HG03139 (cell line): ENCODE results near the gene SCGN.

Source experiments
- ATAC-seq: cut with Tn5 transposase; IDR thresholded peaks from one replicate; pipeline ENCODE4 v1.9.1; 2021; ENCODE audit not compliant: unreplicated experiment

SCGN gene, protein sequence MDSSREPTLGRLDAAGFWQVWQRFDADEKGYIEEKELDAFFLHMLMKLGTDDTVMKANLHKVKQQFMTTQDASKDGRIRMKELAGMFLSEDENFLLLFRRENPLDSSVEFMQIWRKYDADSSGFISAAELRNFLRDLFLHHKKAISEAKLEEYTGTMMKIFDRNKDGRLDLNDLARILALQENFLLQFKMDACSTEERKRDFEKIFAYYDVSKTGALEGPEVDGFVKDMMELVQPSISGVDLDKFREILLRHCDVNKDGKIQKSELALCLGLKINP

DNA sequence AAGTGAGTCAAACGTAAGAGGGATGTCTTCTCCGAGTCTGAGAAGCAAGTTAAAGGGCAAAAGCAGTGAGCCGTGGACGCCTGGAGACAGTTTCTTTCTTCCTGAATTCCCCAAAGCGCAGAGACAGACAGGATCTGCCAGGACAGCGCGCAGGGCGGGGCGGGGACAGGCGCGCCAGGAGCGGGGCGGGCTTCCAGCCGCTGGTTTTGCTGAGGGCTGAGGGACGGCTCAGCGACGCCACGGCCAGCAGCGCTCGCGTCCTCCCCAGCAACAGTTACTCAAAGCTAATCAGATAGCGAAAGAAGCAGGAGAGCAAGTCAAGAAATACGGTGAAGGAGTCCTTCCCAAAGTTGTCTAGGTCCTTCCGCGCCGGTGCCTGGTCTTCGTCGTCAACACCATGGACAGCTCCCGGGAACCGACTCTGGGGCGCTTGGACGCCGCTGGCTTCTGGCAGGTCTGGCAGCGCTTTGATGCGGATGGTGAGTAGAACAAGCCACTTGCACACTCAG lies at the start of gene SCGN:
SCGN (plus strand) TSS at position 209 of the 509 bp plus-strand sequence; CDS start at position 398, 189 bp downstream.
- ATAC-seq, result no peak

DNA sequence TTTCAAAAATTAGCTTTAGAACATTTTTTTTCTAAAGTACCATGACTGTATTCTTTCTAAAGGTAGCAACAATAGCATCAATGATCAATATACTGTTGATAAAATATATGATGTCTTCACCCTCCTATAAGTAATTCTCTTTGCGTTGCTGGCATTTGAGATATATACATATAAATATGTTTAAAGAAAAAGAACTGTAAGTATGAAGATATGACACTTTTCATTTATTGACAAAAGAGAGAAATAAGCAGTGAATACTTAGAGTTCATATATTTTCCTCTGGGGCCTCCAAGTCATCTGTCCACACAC lies 49.4 kb upstream of the SCGN start:
- ATAC-seq, result no peak

DNA sequence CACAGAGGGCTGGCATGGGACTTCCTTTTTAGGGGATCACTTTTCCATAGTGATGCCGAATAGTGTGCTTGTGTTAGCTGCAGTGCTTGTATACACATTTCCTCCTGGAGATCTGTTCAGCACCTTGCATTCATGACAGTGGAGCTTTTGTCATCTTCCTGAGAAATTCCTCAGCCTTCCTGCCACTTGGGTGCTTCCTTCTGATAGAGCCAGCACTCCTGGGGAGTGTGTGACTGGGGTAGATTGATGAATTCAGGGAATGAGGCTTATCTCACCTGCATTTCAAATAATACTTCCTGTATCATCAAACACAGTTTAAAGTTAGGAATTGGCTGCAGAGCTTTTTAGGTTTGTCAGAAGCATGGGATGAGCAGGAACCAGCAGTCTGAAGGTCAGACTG lies 48.8 kb upstream of the SCGN start:
- no peak for ATAC-seq

DNA sequence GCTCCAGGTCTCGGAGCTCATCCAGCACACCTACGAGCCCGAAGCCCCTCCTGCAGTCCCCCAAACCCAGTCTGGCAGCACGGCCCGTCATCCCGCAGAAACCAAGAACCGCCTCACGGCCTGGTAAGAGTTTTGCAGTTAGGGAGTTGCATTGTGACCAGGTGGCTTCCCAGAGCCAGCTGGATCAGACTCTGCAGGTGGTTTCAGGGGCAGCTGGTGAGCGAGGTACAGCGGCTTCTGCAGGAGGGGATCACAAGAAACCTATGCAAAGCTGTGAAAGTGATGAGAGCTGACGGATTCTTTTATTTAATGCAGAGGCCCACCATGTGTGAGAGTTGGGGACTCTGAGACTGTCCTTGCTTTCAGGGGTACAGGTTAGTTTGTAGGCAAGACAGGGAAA lies 45.9 kb upstream of the SCGN start:
- ATAC-seq, result no peak

DNA sequence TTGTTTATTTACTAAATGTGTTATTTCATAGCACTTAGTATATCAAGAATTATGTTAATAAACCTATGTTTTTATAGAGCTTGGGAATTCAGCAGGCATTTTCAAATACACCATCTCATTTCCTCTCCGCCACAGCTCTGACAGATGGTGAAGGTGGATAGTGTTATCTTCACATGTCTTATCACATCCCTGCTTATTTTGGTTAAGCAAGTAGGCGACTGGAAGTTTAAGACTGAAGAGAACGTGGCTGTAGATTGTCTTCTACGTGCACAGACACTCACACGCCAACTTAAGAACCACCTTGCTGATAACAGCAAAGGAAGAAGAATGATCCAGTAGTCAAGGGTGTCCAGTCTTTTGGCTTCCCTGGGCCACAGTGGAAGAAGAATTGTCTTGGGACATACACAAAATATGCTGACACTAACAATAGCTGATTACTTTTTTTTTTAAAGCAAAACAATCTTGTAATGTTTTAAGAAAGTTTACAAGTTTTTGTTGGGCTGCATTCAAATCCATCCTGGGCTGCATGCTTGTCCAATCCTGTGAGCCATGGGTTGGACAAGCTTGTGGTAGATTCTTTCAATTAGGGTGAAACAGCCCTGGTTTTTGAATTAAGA lies 43.3 kb upstream of the SCGN start:
- no peak for ATAC-seq

DNA sequence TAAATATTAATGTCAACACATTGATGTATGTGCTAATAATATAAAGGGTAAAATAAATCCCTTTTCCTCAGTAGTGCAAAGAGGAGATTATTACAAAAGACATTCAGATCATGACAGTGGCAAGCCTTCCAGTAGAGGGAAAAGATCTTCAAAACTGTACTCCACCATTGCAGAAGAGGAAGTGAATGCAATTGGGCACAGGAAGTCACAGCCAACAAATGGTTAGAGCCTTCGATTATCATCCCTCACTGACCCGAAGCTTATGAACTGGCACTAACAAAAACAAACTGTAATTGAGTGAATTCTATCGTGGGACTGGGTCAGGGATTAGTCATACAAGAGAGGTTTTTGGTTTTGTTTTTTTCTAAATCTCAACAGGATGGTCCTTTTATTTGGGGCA lies 39.3 kb upstream of the SCGN start:
- ATAC-seq, result no peak

DNA sequence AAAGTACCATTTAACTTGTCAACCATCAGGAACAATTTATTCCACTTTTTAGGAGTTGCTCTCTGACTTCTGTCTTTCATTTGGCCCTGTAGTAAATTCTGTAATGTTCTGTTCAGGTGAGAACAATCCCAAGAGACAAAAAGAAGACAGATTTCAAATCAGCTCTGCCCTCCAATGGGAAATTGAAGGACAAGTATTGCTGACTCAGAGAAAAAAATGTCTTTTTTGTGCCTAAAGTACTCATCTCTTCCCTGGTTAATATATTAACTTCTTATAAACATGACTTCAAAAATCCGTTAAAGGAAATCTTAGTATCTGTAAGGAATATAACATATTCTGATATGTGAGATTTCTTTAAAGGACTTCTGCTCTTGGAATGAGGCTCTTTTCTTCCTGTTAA lies 38.6 kb upstream of the SCGN start:
- no peak for ATAC-seq

DNA sequence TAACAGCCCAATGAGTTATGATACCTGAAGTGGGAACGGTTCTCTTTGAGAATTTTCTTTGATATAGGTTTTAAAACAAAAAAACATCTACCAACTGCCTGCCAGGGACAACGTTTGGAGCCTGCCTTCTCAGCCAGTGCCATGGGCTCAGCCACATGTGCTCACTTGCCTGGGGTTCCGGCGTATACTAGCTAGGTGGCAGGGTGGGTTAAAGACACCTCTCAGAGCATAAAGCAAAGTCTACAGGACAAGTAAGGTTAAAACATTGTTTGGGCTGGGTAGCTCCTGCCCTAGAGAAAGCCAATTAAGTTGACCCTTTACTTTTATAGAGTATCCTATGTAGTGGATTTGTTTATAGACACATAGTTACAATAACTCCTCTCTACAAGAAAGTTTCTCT lies 38.0 kb upstream of the SCGN start:
- ATAC-seq, result no peak

DNA sequence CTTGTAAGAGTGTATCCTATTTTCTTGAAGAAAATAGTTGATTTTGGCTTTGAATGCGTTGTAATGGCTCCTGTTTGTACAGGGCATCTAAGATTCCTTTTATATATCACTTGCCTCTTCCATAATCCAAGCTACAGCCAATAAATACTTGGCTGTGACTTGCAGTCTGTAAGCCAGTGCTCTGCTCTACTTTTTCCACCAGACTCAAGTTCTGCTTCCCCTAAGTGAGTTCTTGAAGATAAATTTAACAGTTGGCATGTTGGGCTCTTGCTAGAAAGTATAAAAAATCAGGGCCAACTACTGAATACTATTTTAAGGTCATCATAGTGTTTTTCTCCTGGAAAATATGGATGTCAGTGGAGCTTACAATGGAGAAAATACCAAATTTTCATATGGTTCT lies 36.5 kb upstream of the SCGN start:
- no peak for ATAC-seq

DNA sequence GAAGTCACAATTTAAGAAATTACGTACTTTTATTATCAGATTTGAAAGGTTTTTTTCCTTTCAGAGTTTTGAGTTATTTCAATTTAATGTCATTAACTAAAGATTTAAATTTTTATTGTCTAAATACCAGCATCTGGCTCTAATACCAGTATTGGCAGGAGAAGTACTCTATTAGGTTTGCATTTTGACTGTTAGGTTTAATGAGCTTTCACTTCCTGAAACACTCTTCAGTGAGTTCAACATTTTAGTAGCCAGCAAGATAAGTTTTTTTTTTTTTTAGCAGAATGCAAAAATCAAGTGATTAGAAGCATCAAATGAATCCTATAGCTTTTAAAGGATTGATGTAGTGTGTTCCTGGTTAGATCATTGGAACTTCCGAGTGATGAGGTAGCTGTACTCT lies 34.0 kb upstream of the SCGN start:
- no peak for ATAC-seq

DNA sequence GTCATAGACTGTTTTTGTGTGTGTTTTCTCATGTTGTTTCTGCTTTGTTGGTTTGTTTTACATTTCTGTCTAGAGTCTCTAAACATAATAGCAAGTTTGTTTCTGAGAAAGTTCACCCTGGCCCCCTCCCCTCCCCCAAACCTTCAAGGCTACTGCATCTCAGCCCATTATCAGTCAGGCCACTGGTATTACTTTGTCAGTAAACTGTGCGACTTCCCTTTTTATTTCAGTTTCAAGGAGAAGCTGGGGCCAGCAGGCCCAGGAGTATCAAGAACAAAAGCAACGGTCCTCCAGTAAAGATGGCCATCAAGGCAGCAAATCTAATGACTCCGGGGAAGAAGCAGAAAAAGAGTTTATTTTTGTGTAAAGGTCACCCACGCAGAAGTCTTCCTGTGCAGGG lies 32.8 kb upstream of the SCGN start:
- ATAC-seq, result no peak

DNA sequence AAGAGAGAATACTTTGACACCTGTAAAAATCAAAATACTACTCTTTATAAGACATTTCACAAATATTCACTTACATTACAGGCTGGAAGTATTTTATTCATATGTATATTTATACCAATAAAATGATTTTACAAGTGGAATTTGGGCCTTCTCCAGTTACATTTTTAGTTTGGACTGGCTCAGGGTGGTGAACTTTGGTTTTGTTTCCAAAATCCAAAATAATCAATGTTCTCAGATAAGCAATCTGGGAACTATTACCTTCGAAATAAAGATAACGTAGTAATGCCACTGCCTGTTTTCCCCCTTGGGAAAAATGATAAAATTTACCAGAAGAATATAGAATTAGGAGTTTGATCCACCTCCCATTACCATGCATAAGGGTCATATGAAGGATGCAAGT lies 31.6 kb upstream of the SCGN start:
- ATAC-seq, result no peak

DNA sequence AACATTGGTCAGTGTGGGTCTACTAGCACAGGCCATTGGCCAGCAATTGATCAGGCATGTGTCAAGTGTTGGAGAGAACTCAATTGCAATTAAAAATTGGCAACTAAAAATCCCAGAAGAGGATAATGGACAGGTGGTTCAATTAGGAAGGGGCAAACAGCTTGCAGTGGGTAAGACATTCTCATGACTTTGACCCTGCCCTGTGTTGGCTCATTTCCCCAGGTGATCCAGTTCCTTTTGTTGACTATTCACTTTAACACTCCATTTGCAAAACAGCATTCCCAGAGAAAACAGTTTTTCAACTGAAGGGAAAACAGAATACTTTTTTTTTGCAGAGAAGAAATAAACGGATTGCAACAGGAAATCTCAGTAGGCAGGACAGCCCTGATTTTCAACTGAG lies 28.9 kb upstream of the SCGN start:
- no peak for ATAC-seq

DNA sequence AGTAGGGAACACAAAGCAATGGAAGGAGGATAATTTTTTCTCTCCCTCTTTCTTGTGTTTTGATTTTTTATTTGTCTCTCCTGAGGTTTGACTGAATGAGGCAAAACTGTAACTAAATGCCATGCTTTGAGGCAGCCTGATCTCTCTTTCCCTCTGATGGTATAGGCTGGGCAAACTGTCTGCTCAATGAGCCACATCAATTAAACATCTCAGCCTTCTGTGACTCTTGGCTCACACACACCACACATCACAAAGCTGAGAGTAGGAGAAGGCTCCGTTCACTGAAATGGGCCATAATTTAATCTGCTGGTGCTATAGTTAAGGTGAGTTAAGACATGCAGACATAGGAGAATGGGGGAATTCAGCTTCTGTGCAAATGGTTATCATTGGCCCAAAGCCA lies 28.1 kb upstream of the SCGN start:
- ATAC-seq, result no peak

DNA sequence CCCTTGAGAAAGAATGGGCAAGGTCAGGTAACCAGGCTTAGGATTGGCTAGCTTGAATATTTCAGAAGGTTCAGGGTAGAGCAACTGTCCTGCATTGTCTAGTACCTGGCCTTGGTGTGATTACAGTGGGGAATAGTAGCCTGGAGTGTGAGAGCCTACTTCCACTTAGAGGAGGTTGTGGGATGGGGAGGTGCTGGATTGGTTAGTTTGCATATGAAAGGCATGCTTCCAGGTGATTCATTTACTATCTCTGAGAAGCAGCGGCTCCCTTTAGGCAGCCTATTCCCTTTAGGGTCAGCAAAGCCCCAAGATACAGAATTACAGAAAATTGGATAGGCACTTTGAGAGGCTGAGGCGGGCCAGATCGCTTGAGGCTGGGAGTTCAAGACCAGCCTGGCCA lies 25.0 kb upstream of the SCGN start:
- no peak for ATAC-seq

DNA sequence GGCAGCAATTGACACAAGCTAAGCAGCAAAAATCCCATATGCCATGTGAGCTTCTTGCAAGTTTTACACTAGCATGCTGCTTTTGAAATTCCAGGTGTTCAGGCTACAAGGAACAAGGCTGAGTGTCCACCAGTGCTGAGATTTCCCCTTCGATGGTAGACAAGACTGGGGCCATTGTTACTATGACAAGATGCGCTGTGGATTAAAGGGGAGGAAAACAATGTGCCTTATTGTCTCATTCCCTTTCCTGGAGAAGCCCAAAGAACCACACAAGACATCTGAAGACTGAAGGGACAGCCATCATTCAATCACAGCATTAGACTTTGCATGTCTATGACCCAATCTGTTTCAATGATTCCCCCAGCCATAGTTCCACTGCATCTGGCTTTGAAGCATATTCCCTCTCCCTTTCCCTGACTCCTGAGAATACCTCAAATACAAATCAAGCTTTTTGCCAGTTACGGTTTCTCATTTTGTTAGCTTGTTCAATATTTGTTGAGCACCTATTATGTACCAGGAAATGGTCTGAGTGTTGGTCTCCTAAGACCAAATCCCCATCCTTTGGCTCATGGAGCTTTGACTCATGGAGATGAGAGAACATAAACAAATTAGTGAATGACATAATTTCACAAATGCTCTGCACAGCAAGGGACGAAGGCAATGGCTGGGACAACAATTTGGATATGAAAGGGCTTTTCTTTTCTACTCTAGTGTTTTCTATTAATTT lies 23.4 kb upstream of the SCGN start:
- no peak for ATAC-seq

DNA sequence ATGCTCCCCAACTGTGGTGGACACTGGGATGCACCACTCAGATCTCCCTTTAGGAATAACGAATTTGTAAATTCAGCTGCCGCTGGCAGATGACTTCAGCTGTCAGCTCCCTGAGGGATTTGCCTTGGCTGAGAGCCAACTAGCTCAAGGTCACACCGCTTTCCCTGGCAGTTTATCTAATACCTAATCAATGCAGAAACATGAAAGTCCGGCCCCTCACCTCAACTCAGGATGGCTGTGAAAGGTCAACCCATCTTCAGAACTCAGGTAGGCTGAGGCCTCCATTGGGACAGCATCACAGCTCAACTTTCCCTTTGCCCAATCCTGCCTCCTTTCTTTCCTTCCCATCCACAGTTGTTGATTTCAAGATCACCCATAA lies 22.8 kb upstream of the SCGN start:
- ATAC-seq, result no peak

DNA sequence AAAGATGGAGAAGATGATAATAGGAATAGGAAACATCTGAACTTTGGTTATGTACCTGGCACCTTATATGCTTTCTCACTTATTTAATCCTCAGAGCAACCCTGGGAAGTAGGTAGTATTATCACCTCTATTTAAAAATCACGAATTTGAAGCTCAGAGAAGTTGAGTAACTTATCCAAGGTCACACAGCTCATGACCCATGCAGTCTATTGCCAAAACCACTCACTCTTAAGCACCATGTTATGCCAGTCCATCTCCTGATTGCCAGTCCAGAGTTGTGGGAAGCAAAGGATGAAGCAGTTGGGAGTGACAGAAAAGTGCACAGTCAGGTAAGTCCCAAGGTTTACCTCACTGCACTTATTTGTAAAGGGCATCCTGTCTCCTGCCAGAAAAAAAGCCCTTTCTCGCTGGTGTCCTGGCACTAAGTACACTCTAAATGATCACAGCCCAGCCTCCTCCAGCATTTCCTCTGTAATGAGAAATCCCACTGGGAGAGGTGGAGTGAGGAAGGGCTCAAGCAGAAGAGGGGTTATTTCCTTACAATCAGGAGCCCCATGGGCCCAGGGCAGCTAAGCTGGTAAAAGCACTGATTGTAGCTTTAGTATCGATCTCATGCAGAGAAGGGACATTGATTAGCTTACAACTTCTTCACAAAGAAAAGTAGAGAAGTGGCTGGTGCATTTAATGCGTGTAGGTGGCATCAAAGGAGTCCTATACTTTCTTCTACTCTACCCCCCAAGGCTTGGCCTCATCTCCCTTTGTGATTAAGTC lies 21.3 kb upstream of the SCGN start:
- no peak for ATAC-seq

DNA sequence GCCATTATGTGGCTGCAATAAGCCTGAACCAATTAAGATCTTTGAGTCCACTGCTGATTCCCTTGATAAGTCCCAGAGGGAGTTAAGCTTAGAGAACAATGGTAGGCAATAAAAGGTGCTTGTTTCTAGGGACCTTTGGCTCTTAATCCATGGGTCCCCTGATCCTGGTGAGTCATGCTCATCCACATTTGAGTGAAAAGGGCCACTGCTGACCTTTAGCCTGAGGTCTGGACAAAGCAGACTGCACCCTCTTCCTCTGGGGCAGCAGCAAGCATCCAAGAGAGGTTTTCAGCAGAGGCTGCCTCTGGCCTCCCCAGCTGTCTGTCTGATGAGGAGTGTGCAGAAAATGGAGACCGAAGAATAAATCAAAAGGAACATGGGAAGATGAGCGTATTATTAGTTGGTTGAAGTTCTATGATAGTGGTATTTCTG lies 16.1 kb upstream of the SCGN start:
- ATAC-seq, result no peak

DNA sequence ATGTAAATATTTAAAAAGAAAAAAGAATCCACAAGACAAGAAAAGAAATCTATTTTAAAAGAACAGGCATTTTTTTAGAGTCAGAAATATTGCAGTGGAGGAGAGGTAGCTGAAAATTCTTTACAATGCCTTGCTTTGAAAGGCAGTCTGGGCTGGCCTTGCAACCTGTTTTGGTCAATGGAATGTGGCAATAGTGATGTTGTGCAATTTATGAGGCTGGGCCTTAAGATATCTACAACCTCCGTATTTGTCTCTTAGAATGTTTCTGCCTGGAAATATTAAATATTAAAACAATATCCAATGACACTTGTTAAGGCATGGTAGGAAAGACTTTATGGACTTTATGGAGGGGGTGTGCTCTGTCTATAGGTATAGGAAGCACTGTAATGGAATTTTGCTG lies 14.8 kb upstream of the SCGN start:
- ATAC-seq, result no peak

DNA sequence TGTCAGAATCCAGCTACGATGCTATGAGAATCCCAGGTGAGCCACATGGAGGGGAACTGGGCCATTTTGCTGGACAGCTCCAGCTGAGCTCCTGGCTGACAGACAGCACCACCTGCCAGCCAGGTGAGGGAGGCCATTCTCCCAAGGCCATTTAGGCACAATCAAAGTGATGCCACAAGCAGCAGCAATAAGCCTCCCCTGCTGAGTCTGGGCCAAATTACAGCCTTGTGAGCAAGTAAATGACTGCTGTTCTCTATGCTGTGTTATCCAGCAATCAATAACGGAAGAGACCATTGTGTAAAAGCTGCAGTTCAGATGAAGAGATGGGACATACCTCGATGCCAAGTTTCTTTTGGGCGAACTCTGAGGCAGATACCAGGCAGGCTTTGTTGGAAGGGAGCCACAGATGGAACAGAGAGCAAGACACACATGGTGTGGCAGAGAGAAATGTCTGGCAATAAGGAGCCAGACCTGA lies 14.0 kb upstream of the SCGN start:
- ATAC-seq, result no peak

DNA sequence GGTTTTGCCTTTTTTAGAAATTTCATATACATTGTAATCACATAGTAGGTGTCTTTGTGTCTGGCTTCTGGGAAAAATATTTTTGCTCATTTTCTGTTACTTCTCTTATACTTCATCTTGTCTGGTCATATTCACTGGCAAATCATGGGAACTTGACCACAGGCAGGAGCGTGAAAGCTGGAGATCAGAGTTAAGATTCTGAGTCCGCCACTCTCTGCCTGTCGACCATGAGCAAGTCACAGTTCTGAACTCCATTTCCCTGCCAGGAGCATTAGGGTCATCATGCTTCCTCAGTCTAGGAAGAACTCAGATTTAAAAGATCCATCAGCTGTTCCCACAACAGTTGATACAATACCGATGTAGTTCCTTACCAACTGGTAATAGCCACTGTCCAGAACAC lies 12.4 kb upstream of the SCGN start:
- no peak for ATAC-seq
